Hepatocyte (in vitro differentiated cells): Measurements from ENCODE around the gene DNAJC24. TPM values are rescaled to one million over a fixed set of nuclear protein-coding genes. Genes with fewer than 3 reads are reported as not detected.

Experiments
- DNase-seq: peaks from one replicate; pipeline ENCODE4 v3.0.0-alpha.2; 2016; ENCODE audit warnings: low spot score
- H2AFZ ChIP-seq: fragments of 200-600 bp; sonication (generic); 2 replicates; pipeline ENCODE4 v1.6.0; 2016; ENCODE audit warnings: antibody characterized with exemption, mild to moderate bottlenecking
- H3K27ac ChIP-seq: fragments of 200-600 bp; sonication (generic); 2 replicates; pipeline ENCODE4 v1.5.1; 2016; ENCODE audit warnings: mild to moderate bottlenecking
- H3K27me3 ChIP-seq: fragments of 200-600 bp; sonication (generic); 2 replicates; pipeline ENCODE4 v1.6.1; 2016
- H3K36me3 ChIP-seq: fragments of 200-600 bp; sonication (generic); replicated peaks from 2 replicates; pipeline ENCODE4 v1.5.1; 2016; ENCODE audit warnings: low read depth; ENCODE audit not compliant: insufficient read depth
- H3K4me1 ChIP-seq: fragments of 200-600 bp; sonication (generic); 2 replicates; pipeline ENCODE4 v1.5.1; 2016; ENCODE audit warnings: mild to moderate bottlenecking, moderate library complexity; ENCODE audit not compliant: insufficient read depth
- H3K4me2 ChIP-seq: fragments of 200-600 bp; sonication (generic); 2 replicates; pipeline ENCODE4 v1.6.0; 2016
- H3K4me3 ChIP-seq: fragments of 200-600 bp; sonication (generic); 2 replicates; pipeline ENCODE4 v1.5.1; 2016; ENCODE audit warnings: mild to moderate bottlenecking
- H3K79me2 ChIP-seq: fragments of 200-600 bp; sonication (generic); 2 replicates; pipeline ENCODE4 v1.6.0; 2017; ENCODE audit warnings: mild to moderate bottlenecking
- H3K9me2 ChIP-seq: fragments of 200-600 bp; sonication (generic); replicated peaks from 2 replicates; pipeline ENCODE4 v1.6.0; 2017; ENCODE audit warnings: mild to moderate bottlenecking; ENCODE audit not compliant: insufficient read depth
- H3K9me3 ChIP-seq: fragments of 200-600 bp; sonication (generic); 2 replicates; pipeline ENCODE4 v1.5.1; 2016; ENCODE audit warnings: low read depth, mild to moderate bottlenecking
- H4K20me1 ChIP-seq: fragments of 200-600 bp; sonication (generic); 2 replicates; pipeline ENCODE4 v1.6.0; 2016; ENCODE audit warnings: mild to moderate bottlenecking; ENCODE audit not compliant: insufficient read depth, poor library complexity, severe bottlenecking
- EZH2 ChIP-seq: fragments of 200-600 bp; sonication (generic); IDR thresholded peaks from 2 replicates; pipeline ENCODE4 v1.6.1; 2016; ENCODE audit warnings: antibody characterized with exemption, mild to moderate bottlenecking, borderline replicate concordance
- EZH2phosphoT487 ChIP-seq: fragments of 200-600 bp; sonication (generic); IDR thresholded peaks from one replicate; pipeline ENCODE4 v1.6.1; 2018; ENCODE audit warnings: antibody characterized with exemption, mild to moderate bottlenecking, low read depth, moderate library complexity; ENCODE audit not compliant: unreplicated experiment, severe bottlenecking
- WGBS: methylation state at CpG from one replicate; pipeline ENCODE4 v1.1.6; 2016; ENCODE audit warnings: low lambda C conversion rate; ENCODE audit errors: missing lambda C conversion rate; 5-methylcytosine and 5-hydroxymethylcytosine counted together
- polyA plus RNA-seq: library from polyadenylated mRNA; unstranded; fragments of >200 nt; fragmentation: Nextera tagmentation; extraction: Ambion mirVana; gene quantifications from 2 replicates; pipeline ENCODE4 v1.2.1, GENCODE V29; 2016
- total RNA-seq: library from RNA; depleted of rRNA; stranded (reverse); fragments of >200 nt; gene quantifications from 2 replicates; pipeline ENCODE4 v1.2.3, GENCODE V29; 2014
- TF ChIP-seq, protein P1 (sequence below): fragments of 200-600 bp; sonication (generic); IDR thresholded peaks from 2 replicates; pipeline ENCODE4 v1.5.1; 2016; ENCODE audit warnings: antibody characterized with exemption, mild to moderate bottlenecking; ENCODE audit not compliant: poor library complexity

The DNAJC24 gene
- total and polyA plus RNA-seq, 2 experiments from 2014 or later, result 6.7 to 19.1 TPM

- Histone ChIP-seq H3K79me2 (no peaks in the 10 kb centered on the region), H3K4me3 (no peak overlapping the region), H3K9me3 (no peaks in the 10 kb centered on the region), H3K36me3 (no peaks in the 10 kb centered on the region), H2AFZ (no peak overlapping the region), H3K9me2 (peaks cover 3% of the 10 kb centered on the region), H3K27ac (no peak overlapping the region), H4K20me1 (peaks cover 2% of the 10 kb centered on the region), H3K27me3 (no peaks in the 10 kb centered on the region), H3K4me1 (no peaks in the 10 kb centered on the region), H3K4me2 (no peak overlapping the region)
- TF ChIP-seq, protein P1, sequence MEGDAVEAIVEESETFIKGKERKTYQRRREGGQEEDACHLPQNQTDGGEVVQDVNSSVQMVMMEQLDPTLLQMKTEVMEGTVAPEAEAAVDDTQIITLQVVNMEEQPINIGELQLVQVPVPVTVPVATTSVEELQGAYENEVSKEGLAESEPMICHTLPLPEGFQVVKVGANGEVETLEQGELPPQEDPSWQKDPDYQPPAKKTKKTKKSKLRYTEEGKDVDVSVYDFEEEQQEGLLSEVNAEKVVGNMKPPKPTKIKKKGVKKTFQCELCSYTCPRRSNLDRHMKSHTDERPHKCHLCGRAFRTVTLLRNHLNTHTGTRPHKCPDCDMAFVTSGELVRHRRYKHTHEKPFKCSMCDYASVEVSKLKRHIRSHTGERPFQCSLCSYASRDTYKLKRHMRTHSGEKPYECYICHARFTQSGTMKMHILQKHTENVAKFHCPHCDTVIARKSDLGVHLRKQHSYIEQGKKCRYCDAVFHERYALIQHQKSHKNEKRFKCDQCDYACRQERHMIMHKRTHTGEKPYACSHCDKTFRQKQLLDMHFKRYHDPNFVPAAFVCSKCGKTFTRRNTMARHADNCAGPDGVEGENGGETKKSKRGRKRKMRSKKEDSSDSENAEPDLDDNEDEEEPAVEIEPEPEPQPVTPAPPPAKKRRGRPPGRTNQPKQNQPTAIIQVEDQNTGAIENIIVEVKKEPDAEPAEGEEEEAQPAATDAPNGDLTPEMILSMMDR, result no peak
- TF ChIP-seq EZH2phosphoT487 (no peak), EZH2 (no peak)
- no peak for DNase-seq
- 74% methylated on average over 1 of the region's 1 CpG for WGBS
Observed at GRCh38 chr11:31417357-31417756, 47.7 kb downstream of the DNAJC24 start.

DNA sequence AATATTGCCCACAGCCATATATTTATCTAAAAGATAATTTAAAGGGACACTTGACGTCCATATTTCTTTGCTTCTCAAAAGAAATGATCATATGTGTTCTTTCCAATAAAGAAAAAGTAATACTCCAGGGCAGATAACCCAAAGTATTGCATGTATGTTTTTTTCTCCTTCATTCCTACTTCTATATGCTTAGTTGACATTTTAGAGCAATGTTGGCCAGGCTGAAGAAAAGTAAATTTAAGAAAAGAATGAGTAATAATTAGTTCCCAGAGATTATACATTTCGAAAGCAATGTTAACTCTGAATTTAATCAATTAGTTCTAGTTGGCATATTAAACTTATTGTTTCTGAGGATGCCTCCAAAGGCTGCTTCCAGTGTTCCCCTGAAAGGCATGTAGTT lies 48.2 kb downstream of the DNAJC24 start:
- TF ChIP-seq EZH2phosphoT487, result no peak
- TF ChIP-seq EZH2, result no peak
- TF ChIP-seq, protein P1, result no peak
- H3K27me3 ChIP-seq, result no peaks in the 10 kb centered on the region
- 87% methylated on average over 2 of the region's 2 CpGs for WGBS
- no peaks in the 10 kb centered on the region for H3K4me1 ChIP-seq
- H4K20me1 ChIP-seq, result peaks cover 2% of the 10 kb centered on the region
- H3K36me3 ChIP-seq, result no peaks in the 10 kb centered on the region
- no peak overlapping the region for H3K4me3 ChIP-seq
- no peak overlapping the region for H3K27ac ChIP-seq
- DNase-seq, result no peak
- no peaks in the 10 kb centered on the region for H3K79me2 ChIP-seq
- H3K9me2 ChIP-seq, result peaks cover 3% of the 10 kb centered on the region
- no peak overlapping the region for H2AFZ ChIP-seq
- no peak overlapping the region for H3K4me2 ChIP-seq
- H3K9me3 ChIP-seq, result no peaks in the 10 kb centered on the region

DNA sequence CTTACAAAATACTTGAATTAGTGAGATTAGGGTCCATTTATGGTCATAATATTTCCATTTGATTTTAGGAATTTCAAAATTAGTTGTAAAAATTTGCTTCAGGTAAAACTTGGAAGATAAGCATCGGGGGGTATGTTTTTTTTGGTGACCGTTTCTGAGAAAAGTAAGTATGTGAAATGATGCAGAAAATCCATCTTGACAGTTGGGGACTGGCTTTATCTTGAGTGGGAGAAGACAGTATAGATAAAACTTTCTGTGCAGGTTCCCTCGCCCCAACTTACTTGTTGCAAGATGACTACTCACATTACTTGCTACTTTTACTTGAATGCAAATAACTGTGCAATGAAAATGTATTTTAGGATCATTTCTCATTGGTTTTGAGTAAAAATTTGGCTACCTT lies 49.5 kb downstream of the DNAJC24 start:
- H3K27me3 ChIP-seq, result no peaks in the 10 kb centered on the region
- DNase-seq, result no peak
- H2AFZ ChIP-seq, result no peak overlapping the region
- H3K36me3 ChIP-seq, result no peaks in the 10 kb centered on the region
- 86% methylated on average over 3 of the region's 3 CpGs for WGBS
- H3K79me2 ChIP-seq, result no peaks in the 10 kb centered on the region
- no peaks in the 10 kb centered on the region for H3K9me3 ChIP-seq
- H3K4me3 ChIP-seq, result no peak overlapping the region
- H4K20me1 ChIP-seq, result peaks cover 2% of the 10 kb centered on the region
- peaks cover 3% of the 10 kb centered on the region for H3K9me2 ChIP-seq
- no peak overlapping the region for H3K4me2 ChIP-seq
- no peak for TF ChIP-seq EZH2
- no peak for TF ChIP-seq EZH2phosphoT487
- TF ChIP-seq, protein P1, result no peak
- no peaks in the 10 kb centered on the region for H3K4me1 ChIP-seq
- no peak overlapping the region for H3K27ac ChIP-seq

GRCh38 chr11:31419669-31420068 lies 50.0 kb downstream of the DNAJC24 start:
- no peak for DNase-seq
- Histone ChIP-seq H2AFZ (no peak overlapping the region), H3K27me3 (no peaks in the 10 kb centered on the region), H3K79me2 (no peaks in the 10 kb centered on the region), H4K20me1 (peaks cover 2% of the 10 kb centered on the region), H3K27ac (no peak overlapping the region), H3K9me3 (no peaks in the 10 kb centered on the region), H3K4me1 (no peaks in the 10 kb centered on the region), H3K4me2 (no peak overlapping the region), H3K4me3 (no peak overlapping the region), H3K9me2 (peaks cover 3% of the 10 kb centered on the region), H3K36me3 (no peaks in the 10 kb centered on the region)
- WGBS, result 59% methylated on average over 1 of the region's 1 CpG
- TF ChIP-seq, protein P1, result no peak
- TF ChIP-seq EZH2, result no peak
- no peak for TF ChIP-seq EZH2phosphoT487
